ENCODE measurements around the gene BRD9. TPM values are rescaled to one million over a fixed set of nuclear protein-coding genes. Genes with fewer than 3 reads are reported as not detected.

Gene BRD9
- total and polyA plus RNA-seq, 2 donors (not counting 1 experiment from before 2014, with no cell fraction given) = 13.0 to 35.3 TPM

- TF ChIP-seq EZH2 (IDR thresholded peaks at IDR 0.05; ENCODE audit: low read length, missing control alignments) = no peak
- Histone ChIP-seq H3K27ac (ENCODE audit: insufficient read depth, low read length) (no peak overlapping the region), H3K4me2 (ENCODE audit: extremely low read depth, insufficient read depth, low read length) (no peak overlapping the region), H3K36me3 (ENCODE audit: control insufficient read depth, insufficient read depth, low read length) (no peaks in the 10 kb centered on the region), H2AFZ (ENCODE audit: low read length) (no peak overlapping the region), H3K27me3 (ENCODE audit: control insufficient read depth, insufficient read depth, low read length) (peaks cover 11% of the 10 kb centered on the region), H4K20me1 (ENCODE audit: control insufficient read depth, extremely low read depth, insufficient read depth, low read length) (no peaks in the 10 kb centered on the region), H3K9ac (ENCODE audit: insufficient read depth, low read length) (no peak overlapping the region), H3K4me3 (replicated peaks in 1 of 4; ENCODE audit: control extremely low read depth in 1 of 4, insufficient read depth in 1 of 4, low read depth in 3 of 4, low read length in 4 of 4) (no peak overlapping the region), H3K9me3 (ENCODE audit: control insufficient read depth, insufficient read depth, low read depth, low read length) (no peaks in the 10 kb centered on the region), H3K4me1 (ENCODE audit: control insufficient read depth, extremely low read depth, insufficient read depth, low read length) (peaks cover 4% of the 10 kb centered on the region), H3K79me2 (ENCODE audit: control insufficient read depth, insufficient read depth, low read length) (no peaks in the 10 kb centered on the region)
- DNase-seq (ENCODE audit: low read depth in 2 of 2) = no peak
These were observed 44.7 kb upstream of the BRD9 start for GRCh38 chr5:937151-937924.

GRCh38 chr5:936149-937144, 43.8 kb upstream of the BRD9 start:
- no peak overlapping the region for H3K9ac ChIP-seq (ENCODE audit: insufficient read depth, low read length)
- peaks cover 11% of the 10 kb centered on the region for H3K27me3 ChIP-seq (ENCODE audit: control insufficient read depth, insufficient read depth, low read length)
- H3K79me2 ChIP-seq (ENCODE audit: control insufficient read depth, insufficient read depth, low read length) = no peaks in the 10 kb centered on the region
- H2AFZ ChIP-seq (ENCODE audit: low read length) = no peak overlapping the region
- H3K9me3 ChIP-seq (ENCODE audit: control insufficient read depth, insufficient read depth, low read depth, low read length) = no peaks in the 10 kb centered on the region
- no peak overlapping the region for H3K27ac ChIP-seq (ENCODE audit: insufficient read depth, low read length)
- H4K20me1 ChIP-seq (ENCODE audit: control insufficient read depth, extremely low read depth, insufficient read depth, low read length) = no peaks in the 10 kb centered on the region
- no peak overlapping the region for H3K4me3 ChIP-seq (replicated peaks in 1 of 4; ENCODE audit: control extremely low read depth in 1 of 4, insufficient read depth in 1 of 4, low read depth in 3 of 4, low read length in 4 of 4)
- no peaks in the 10 kb centered on the region for H3K36me3 ChIP-seq (ENCODE audit: control insufficient read depth, insufficient read depth, low read length)
- no peak overlapping the region for H3K4me2 ChIP-seq (ENCODE audit: extremely low read depth, insufficient read depth, low read length)
- TF ChIP-seq CTCF (conservative IDR thresholded peaks at IDR 0.05 in 1 of 2, IDR thresholded peaks at IDR 0.05 in 1 of 2; ENCODE audit: low read depth in 1 of 2, low read length in 2 of 2) = no peak
- no peak for TF ChIP-seq EZH2 (IDR thresholded peaks at IDR 0.05; ENCODE audit: low read length, missing control alignments)
- no peak for DNase-seq (ENCODE audit: low read depth in 2 of 2)
- H3K4me1 ChIP-seq (ENCODE audit: control insufficient read depth, extremely low read depth, insufficient read depth, low read length) = peaks cover 6% of the 10 kb centered on the region

- H3K79me2 ChIP-seq (ENCODE audit: control insufficient read depth, insufficient read depth, low read length) = no peaks in the 10 kb centered on the region
- H3K9me3 ChIP-seq (ENCODE audit: control insufficient read depth, insufficient read depth, low read depth, low read length) = no peaks in the 10 kb centered on the region
- H3K4me1 ChIP-seq (ENCODE audit: control insufficient read depth, extremely low read depth, insufficient read depth, low read length) = peaks cover 6% of the 10 kb centered on the region
- DNase-seq (ENCODE audit: low read depth in 2 of 2) = no peak
- H3K9ac ChIP-seq (ENCODE audit: insufficient read depth, low read length) = no peak overlapping the region
- TF ChIP-seq EZH2 (IDR thresholded peaks at IDR 0.05; ENCODE audit: low read length, missing control alignments) = no peak
- no peak for TF ChIP-seq CTCF (conservative IDR thresholded peaks at IDR 0.05 in 1 of 2, IDR thresholded peaks at IDR 0.05 in 1 of 2; ENCODE audit: low read depth in 1 of 2, low read length in 2 of 2)
- no peak overlapping the region for H2AFZ ChIP-seq (ENCODE audit: low read length)
- H3K27ac ChIP-seq (ENCODE audit: insufficient read depth, low read length) = no peak overlapping the region
- no peaks in the 10 kb centered on the region for H3K36me3 ChIP-seq (ENCODE audit: control insufficient read depth, insufficient read depth, low read length)
- H3K27me3 ChIP-seq (ENCODE audit: control insufficient read depth, insufficient read depth, low read length) = peaks cover 11% of the 10 kb centered on the region
- H4K20me1 ChIP-seq (ENCODE audit: control insufficient read depth, extremely low read depth, insufficient read depth, low read length) = no peaks in the 10 kb centered on the region
- H3K4me3 ChIP-seq (replicated peaks in 1 of 4; ENCODE audit: control extremely low read depth in 1 of 4, insufficient read depth in 1 of 4, low read depth in 3 of 4, low read length in 4 of 4) = no peak overlapping the region
- no peak overlapping the region for H3K4me2 ChIP-seq (ENCODE audit: extremely low read depth, insufficient read depth, low read length)
These were observed 43.0 kb upstream of the BRD9 start for GRCh38 chr5:935510-936084.

Measured in fibroblast of lung (primary cell).